IMR-90 (cell line): Measurements from ENCODE around the gene CLCN5. TPM values are rescaled to one million over a fixed set of nuclear protein-coding genes. Genes with fewer than 3 reads are reported as not detected.
A peak's percentile ranks its signal among the peaks of the same experiment; 100 is the strongest.

ENCODE experiments used
- ATAC-seq: fragments of 200-7000 bp; cut with Tn5 transposase; 2 replicates; pipeline ENCODE4 v1.9.1; 2020; ENCODE audit warnings: low read depth, mild to moderate bottlenecking, moderate library complexity
- BruUV-seq: library from RNA; stranded (reverse); fragments of 400-500 nt; replicated peaks from 2 replicates; lab custom pipeline; 2021; lab: Mats Ljungman, UMichigan
- CTCF ChIA-PET: fragments of 300-600 bp; formaldehyde crosslinking; extraction: SDS; loops from one replicate; lab custom pipeline; 2021; ENCODE audit warnings: antibody characterized with exemption; lab: Yijun Ruan, JAX
- POLR2A ChIA-PET: fragments of 300-600 bp; sonication (Branson Sonifier 250); formaldehyde crosslinking; loops from one replicate; lab custom pipeline; 2022; ENCODE audit warnings: antibody characterized with exemption; ENCODE audit not compliant: unreplicated experiment; lab: Charles Lee
- DNase-seq: peaks from one replicate; pipeline ENCODE4 v3.0.0; 2013
- H2AFZ ChIP-seq: replicated peaks from 2 replicates; pipeline ENCODE3; 2013; ENCODE audit warnings: low read length, mild to moderate bottlenecking; ENCODE audit not compliant: poor library complexity
- H2AK5ac ChIP-seq: 2 replicates; pipeline ENCODE4 v1.6.1; 2013; ENCODE audit warnings: low read depth, low read length, inconsistent platforms
- H2AK9ac ChIP-seq: replicated peaks from 2 replicates; pipeline ENCODE3; 2013; ENCODE audit warnings: mild to moderate bottlenecking, low read depth, low read length, moderate library complexity; ENCODE audit not compliant: poor library complexity
- H2BK120ac ChIP-seq: 2 replicates; pipeline ENCODE4 v1.6.1; 2013; ENCODE audit warnings: low read depth, low read length, inconsistent platforms
- H2BK15ac ChIP-seq: 3 replicates; pipeline ENCODE4 v1.6.1; 2013; ENCODE audit warnings: low read depth, low read length, inconsistent platforms
- H2BK20ac ChIP-seq: 2 replicates; pipeline ENCODE4 v1.6.1; 2013; ENCODE audit warnings: low read depth, mild to moderate bottlenecking, inconsistent platforms, low read length, moderate library complexity
- H2BK5ac ChIP-seq: 2 replicates; pipeline ENCODE4 v1.6.1; 2013; ENCODE audit warnings: mild to moderate bottlenecking, low read depth, low read length, inconsistent platforms; ENCODE audit not compliant: poor library complexity, severe bottlenecking
- H3K14ac ChIP-seq: replicated peaks from 2 replicates; pipeline ENCODE4 v1.6.1; 2013; ENCODE audit warnings: low read depth, low read length, inconsistent platforms
- H3K18ac ChIP-seq: 2 replicates; pipeline ENCODE4 v1.6.1; 2013; ENCODE audit warnings: low read depth, low read length, control low read depth
- H3K23ac ChIP-seq: 2 replicates; pipeline ENCODE4 v1.6.1; 2013; ENCODE audit warnings: low read depth, low read length, inconsistent platforms
- H3K27ac ChIP-seq: 2 replicates; pipeline ENCODE4 v1.5.1; 2013; ENCODE audit warnings: mild to moderate bottlenecking, control low read depth, low read length; ENCODE audit not compliant: insufficient read depth
- H3K27me3 ChIP-seq: 2 replicates; pipeline ENCODE4 v1.6.1; 2013; ENCODE audit warnings: low read length; ENCODE audit not compliant: control insufficient read depth, insufficient read depth
- H3K36me3 ChIP-seq: 2 replicates; pipeline ENCODE4 v1.6.1; 2013; ENCODE audit warnings: low read length, mixed read lengths; ENCODE audit not compliant: control insufficient read depth, insufficient read depth
- H3K4ac ChIP-seq: 2 replicates; pipeline ENCODE4 v1.6.1; 2013; ENCODE audit warnings: low read depth, low read length, inconsistent platforms
- H3K4me1 ChIP-seq: 2 replicates; pipeline ENCODE4 v1.6.1; 2013; ENCODE audit warnings: low read length, mixed read lengths; ENCODE audit not compliant: control insufficient read depth, insufficient read depth
- H3K4me2 ChIP-seq: 2 replicates; pipeline ENCODE4 v1.6.1; 2013; ENCODE audit warnings: low read depth, mild to moderate bottlenecking, control low read depth, low read length, moderate library complexity
- H3K4me3 ChIP-seq: 2 replicates; pipeline ENCODE4 v1.5.1; 2013; ENCODE audit warnings: low read depth, mild to moderate bottlenecking, control low read depth, low read length, moderate library complexity; ENCODE audit not compliant: insufficient read depth
- H3K56ac ChIP-seq: 2 replicates; pipeline ENCODE4 v1.6.1; 2013; ENCODE audit warnings: low read length, inconsistent platforms; ENCODE audit not compliant: insufficient read depth; ENCODE audit errors: extremely low read depth
- H3K79me1 ChIP-seq, 2 experiments: 2 replicates each; pipeline ENCODE4 v1.6.1; 2013; ENCODE audit warnings: low read length in 2 of 2, inconsistent platforms in 1 of 2, low read depth in 1 of 2
- H3K9ac ChIP-seq: 2 replicates; pipeline ENCODE4 v1.6.1; 2013; ENCODE audit warnings: low read depth, low read length, control low read depth
- H3K9me1 ChIP-seq: 2 replicates; pipeline ENCODE4 v1.6.1; 2013; ENCODE audit warnings: low read length, inconsistent platforms; ENCODE audit not compliant: insufficient read depth
- H3K9me3 ChIP-seq: 2 replicates; pipeline ENCODE4 v1.6.1; 2013; ENCODE audit warnings: low read length; ENCODE audit not compliant: control insufficient read depth, insufficient read depth
- H4K20me1 ChIP-seq: 2 replicates; pipeline ENCODE4 v1.6.1; 2013; ENCODE audit warnings: low read length, inconsistent platforms; ENCODE audit not compliant: insufficient read depth
- H4K5ac ChIP-seq: 2 replicates; pipeline ENCODE4 v1.6.1; 2013; ENCODE audit warnings: mild to moderate bottlenecking, low read depth, low read length, control low read depth
- H4K8ac ChIP-seq, 2 experiments: 2 replicates each; pipeline ENCODE4 v1.6.1; 2013; ENCODE audit warnings: low read depth in 2 of 2, low read length in 2 of 2, control low read depth in 1 of 2, inconsistent platforms in 1 of 2
- H4K91ac ChIP-seq: 2 replicates; pipeline ENCODE4 v1.6.1; 2013; ENCODE audit warnings: low read depth, low read length, inconsistent platforms; ENCODE audit not compliant: insufficient read depth
- BHLHE40 ChIP-seq: fragments of 150-350 bp; IDR thresholded peaks from 2 replicates; pipeline ENCODE4 v1.6.1; 2016; ENCODE audit warnings: mild to moderate bottlenecking, low read depth, low read length
- CEBPB ChIP-seq: IDR thresholded peaks from 2 replicates; pipeline ENCODE4 v1.6.1; 2012; ENCODE audit warnings: low read depth, low read length, improper control_type of control experiment
- CHD1 ChIP-seq: IDR thresholded peaks from 2 replicates; pipeline ENCODE4 v1.6.1; 2012; ENCODE audit warnings: low read depth, low read length, improper control_type of control experiment
- ELK1 ChIP-seq: fragments of 150-350 bp; IDR thresholded peaks from 2 replicates; pipeline ENCODE4 v1.6.1; 2016; ENCODE audit warnings: low read depth, mild to moderate bottlenecking, low read length, moderate library complexity, borderline replicate concordance
- FOS ChIP-seq: fragments of 150-350 bp; IDR thresholded peaks from 2 replicates; pipeline ENCODE4 v1.6.1; 2016; ENCODE audit warnings: low read depth, low read length
- MAFK ChIP-seq: IDR thresholded peaks from 2 replicates; pipeline ENCODE4 v1.6.1; 2012; ENCODE audit warnings: low read depth, low read length, improper control_type of control experiment
- MXI1 ChIP-seq: IDR thresholded peaks from 2 replicates; pipeline ENCODE4 v1.6.1; 2012; ENCODE audit warnings: low read depth, mild to moderate bottlenecking, low read length, moderate library complexity, borderline replicate concordance
- NFE2L2 ChIP-seq: fragments of 150-350 bp; IDR thresholded peaks from 2 replicates; pipeline ENCODE4 v1.6.1; 2016; ENCODE audit warnings: low read depth, mild to moderate bottlenecking, low read length
- RFX5 ChIP-seq: IDR thresholded peaks from 2 replicates; pipeline ENCODE4 v1.8.0; 2012; ENCODE audit warnings: low read depth, mild to moderate bottlenecking, low read length, moderate library complexity
- SMC3 ChIP-seq: fragments of 150-350 bp; IDR thresholded peaks from 2 replicates; pipeline ENCODE4 v1.6.1; 2016; ENCODE audit warnings: low read depth, mild to moderate bottlenecking, antibody characterized with exemption, low read length, moderate library complexity
- USF2 ChIP-seq: fragments of 150-350 bp; IDR thresholded peaks from 2 replicates; pipeline ENCODE4 v1.6.1; 2017; ENCODE audit warnings: mild to moderate bottlenecking, antibody characterized with exemption, low read length, low read depth
- WGBS, 2 experiments: methylation state at CpG; one replicate each; pipeline versions ENCODE4 v1.1.5 to v1.1.7; 2013; ENCODE audit warnings: missing lambda C conversion rate in 2 of 2; ENCODE audit not compliant: insufficient read length in 1 of 2; ENCODE audit errors: extremely low coverage in 2 of 2; 5-methylcytosine and 5-hydroxymethylcytosine counted together
- dilution Hi-C: fragments of 300-500 bp; cut with HindIII; formaldehyde crosslinking; loops from one replicate; pipeline ENCODE4 v1.14.3; 2018; ENCODE audit warnings: low sequenced_read_pairs; ENCODE audit not compliant: unreplicated experiment
- in situ Hi-C: fragments of 300-500 bp; cut with MboI; formaldehyde crosslinking; loops from 3 replicates; pipeline ENCODE4 v1.14.3; 2019; ENCODE audit warnings: low sequenced_read_pairs, inconsistent platforms, mixed read lengths
- intact Hi-C: fragments of 100-400 bp; cut with micrococcal nuclease; formaldehyde crosslinking; loops from 2 replicates; pipeline ENCODE4 v1.10.0; 2022
- polyA plus RNA-seq, 3 experiments: library from polyadenylated mRNA; depleted of rRNA; stranded (reverse); fragments of >200 nt; gene quantifications; 2 replicates each; pipeline ENCODE4 v1.2.3, GENCODE V29; 2012; ENCODE audit warnings: low replicate concordance in 1 of 3
- total RNA-seq: library from RNA; depleted of rRNA; stranded (reverse); fragments of >200 nt; gene quantifications from 2 replicates; pipeline ENCODE4 v1.2.3, GENCODE V29; 2012
- TF ChIP-seq, protein P1 (sequence below): conservative IDR thresholded peaks from 2 replicates; pipeline ENCODE4 v1.5.1; 2012; ENCODE audit warnings: mild to moderate bottlenecking, low read depth, low read length, improper control_type of control experiment

CLCN5 gene
- total and polyA plus RNA-seq, 2 of the 4 experiments (the other 2 are of a cell fraction), result 1.4 to 5.9 TPM

- ATAC-seq (peak; percentile 90), DNase-seq (peak; percentile 81)
- Histone ChIP-seq H4K8ac (peak within 1 kb of the TSS in 1 of 2 experiments; percentile 35; a peak in 3 of 4 replicates), H3K56ac (peak within 1 kb of the TSS; percentile 26; the same call in 1 of the 2 replicates), H3K23ac (peak within 1 kb of the TSS; percentile 65; the same call in 1 of the 2 replicates), H2BK20ac (no peak within 1 kb of the TSS), H2AK5ac (no peak within 1 kb of the TSS), H3K36me3 (no peaks in the 10 kb centered on the region), H4K5ac (no peak within 1 kb of the TSS; the same call in 1 of the 2 replicates), H3K27ac (peak within 1 kb of the TSS; percentile 64), H2BK120ac (no peak within 1 kb of the TSS), H3K4ac (peak within 1 kb of the TSS; percentile 51; the same call in 1 of the 2 replicates), H3K27me3 (0 out of 2 replicates have a peak, but pooled peaks cover 3% of the 10 kb centered on the region), H3K9ac (peak within 1 kb of the TSS; percentile 69), H3K18ac (no peak within 1 kb of the TSS), H2BK15ac (no peak within 1 kb of the TSS), H2AK9ac (peak within 1 kb of the TSS; percentile 47), H4K20me1 (no peaks in the 10 kb centered on the region), H3K4me2 (peak within 1 kb of the TSS; percentile 97), H4K91ac (no peak within 1 kb of the TSS; the same call in 1 of the 2 replicates), H3K9me3 (no peaks in the 10 kb centered on the region; the same call in 1 of the 2 replicates), H3K9me1 (peaks cover 17% of the 10 kb centered on the region; the same call in 1 of the 2 replicates), H3K14ac (peak within 1 kb of the TSS; percentile 78), H2BK5ac (peak within 1 kb of the TSS; percentile 59), H3K4me3 (peak within 1 kb of the TSS; percentile 95), H2AFZ (peak within 1 kb of the TSS; percentile 91), H3K79me1 (peaks cover 6 to 11% of the 10 kb centered on the region in 2 experiments; a peak in 2 of 4 replicates), H3K4me1 (peaks cover 3% of the 10 kb centered on the region; the same call in 1 of the 2 replicates)
- in situ Hi-C loops, result no loop called here
- no peak for TF ChIP-seq ELK1
- TF ChIP-seq FOS, result peak; percentile 65; the same call in 1 of the 2 replicates
- TF ChIP-seq SMC3, result no peak
- no peak for TF ChIP-seq BHLHE40
- TF ChIP-seq MAFK, result no peak
- no peak for TF ChIP-seq NFE2L2
- peak; percentile 76 for TF ChIP-seq USF2
- no peak for TF ChIP-seq RFX5
- no peak for TF ChIP-seq CHD1
- TF ChIP-seq, protein P1, sequence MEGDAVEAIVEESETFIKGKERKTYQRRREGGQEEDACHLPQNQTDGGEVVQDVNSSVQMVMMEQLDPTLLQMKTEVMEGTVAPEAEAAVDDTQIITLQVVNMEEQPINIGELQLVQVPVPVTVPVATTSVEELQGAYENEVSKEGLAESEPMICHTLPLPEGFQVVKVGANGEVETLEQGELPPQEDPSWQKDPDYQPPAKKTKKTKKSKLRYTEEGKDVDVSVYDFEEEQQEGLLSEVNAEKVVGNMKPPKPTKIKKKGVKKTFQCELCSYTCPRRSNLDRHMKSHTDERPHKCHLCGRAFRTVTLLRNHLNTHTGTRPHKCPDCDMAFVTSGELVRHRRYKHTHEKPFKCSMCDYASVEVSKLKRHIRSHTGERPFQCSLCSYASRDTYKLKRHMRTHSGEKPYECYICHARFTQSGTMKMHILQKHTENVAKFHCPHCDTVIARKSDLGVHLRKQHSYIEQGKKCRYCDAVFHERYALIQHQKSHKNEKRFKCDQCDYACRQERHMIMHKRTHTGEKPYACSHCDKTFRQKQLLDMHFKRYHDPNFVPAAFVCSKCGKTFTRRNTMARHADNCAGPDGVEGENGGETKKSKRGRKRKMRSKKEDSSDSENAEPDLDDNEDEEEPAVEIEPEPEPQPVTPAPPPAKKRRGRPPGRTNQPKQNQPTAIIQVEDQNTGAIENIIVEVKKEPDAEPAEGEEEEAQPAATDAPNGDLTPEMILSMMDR, result peak; percentile 58
- no peak for TF ChIP-seq CEBPB
- TF ChIP-seq MXI1, result no peak
- WGBS, 2 experiments, result 34% methylated on average over 5 of the region's 60 CpGs; no CpG with 5 or more reads in 1 of the 2 experiments
- dilution Hi-C loops, result no loop called here
- CTCF ChIA-PET, result interaction anchor here (1.2 kb wide), 1 partner anchor 10 kb away, joined by 3 read pairs; no protein-coding TSS in a partner anchor
- POLR2A ChIA-PET, result no interaction called here
- intact Hi-C loops, result no loop called here
- no TSS peak for BruUV-seq
Observed at GRCh38 chrX:49878834-49879655, 43.4 kb upstream of the CLCN5 start, which contains the start of gene USP27X. Gene USP27X (plus strand): TSS chrX:49879484. CDS start chrX:49880308, 824 bp downstream.
